Body of pancreas (tissue), 4 donors: ENCODE results near the gene GRIFIN.

ENCODE experiments used
- POLR2A ChIP-seq, 3 donors: fragments of 450-650 bp; IDR thresholded peaks; one replicate each; pipeline ENCODE4 v1.6.1; 2016; ENCODE audit warnings: antibody characterized with exemption in 3 of 3, mild to moderate bottlenecking in 2 of 3
- TF ChIP-seq, protein P1 (sequence below), 7 experiments: fragments of 450-650 bp in 4 of 7; fragments of 200-600 bp in 3 of 7; sonication (generic) in 3 of 7; IDR thresholded peaks; one replicate each; pipeline ENCODE4 v1.5.1; 2016 to 2019; ENCODE audit warnings: antibody characterized with exemption in 7 of 7

DNA sequence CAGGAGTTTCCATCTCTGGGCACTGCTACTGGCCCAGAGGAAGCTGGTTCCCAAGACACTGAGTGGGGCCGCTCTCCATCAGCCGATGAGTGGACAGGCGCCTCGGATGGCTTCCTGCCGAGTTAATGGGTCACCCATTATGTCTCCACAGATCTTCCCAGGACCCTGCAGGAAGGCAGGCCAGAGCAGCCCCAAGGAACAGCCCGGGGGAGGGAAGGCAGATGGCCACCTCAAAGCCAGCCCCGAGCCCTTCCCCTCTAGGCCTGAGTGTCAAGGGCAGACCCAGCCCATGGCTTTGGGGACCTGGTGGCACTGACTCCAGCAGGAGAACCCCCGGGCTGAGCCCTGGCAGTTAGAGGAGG, 40.0 kb upstream of the GRIFIN start:
- TF ChIP-seq, protein P1, sequence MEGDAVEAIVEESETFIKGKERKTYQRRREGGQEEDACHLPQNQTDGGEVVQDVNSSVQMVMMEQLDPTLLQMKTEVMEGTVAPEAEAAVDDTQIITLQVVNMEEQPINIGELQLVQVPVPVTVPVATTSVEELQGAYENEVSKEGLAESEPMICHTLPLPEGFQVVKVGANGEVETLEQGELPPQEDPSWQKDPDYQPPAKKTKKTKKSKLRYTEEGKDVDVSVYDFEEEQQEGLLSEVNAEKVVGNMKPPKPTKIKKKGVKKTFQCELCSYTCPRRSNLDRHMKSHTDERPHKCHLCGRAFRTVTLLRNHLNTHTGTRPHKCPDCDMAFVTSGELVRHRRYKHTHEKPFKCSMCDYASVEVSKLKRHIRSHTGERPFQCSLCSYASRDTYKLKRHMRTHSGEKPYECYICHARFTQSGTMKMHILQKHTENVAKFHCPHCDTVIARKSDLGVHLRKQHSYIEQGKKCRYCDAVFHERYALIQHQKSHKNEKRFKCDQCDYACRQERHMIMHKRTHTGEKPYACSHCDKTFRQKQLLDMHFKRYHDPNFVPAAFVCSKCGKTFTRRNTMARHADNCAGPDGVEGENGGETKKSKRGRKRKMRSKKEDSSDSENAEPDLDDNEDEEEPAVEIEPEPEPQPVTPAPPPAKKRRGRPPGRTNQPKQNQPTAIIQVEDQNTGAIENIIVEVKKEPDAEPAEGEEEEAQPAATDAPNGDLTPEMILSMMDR (IDR thresholded peaks at IDR 0.05) = no peak
- no peak for TF ChIP-seq POLR2A (IDR thresholded peaks at IDR 0.05)
